ENCODE measurements around the gene LNP1. TPM values are rescaled to one million over a fixed set of nuclear protein-coding genes. Genes with fewer than 3 reads are reported as not detected.

Gene LNP1
- total RNA-seq, 1 donor = 2.9 TPM

DNA sequence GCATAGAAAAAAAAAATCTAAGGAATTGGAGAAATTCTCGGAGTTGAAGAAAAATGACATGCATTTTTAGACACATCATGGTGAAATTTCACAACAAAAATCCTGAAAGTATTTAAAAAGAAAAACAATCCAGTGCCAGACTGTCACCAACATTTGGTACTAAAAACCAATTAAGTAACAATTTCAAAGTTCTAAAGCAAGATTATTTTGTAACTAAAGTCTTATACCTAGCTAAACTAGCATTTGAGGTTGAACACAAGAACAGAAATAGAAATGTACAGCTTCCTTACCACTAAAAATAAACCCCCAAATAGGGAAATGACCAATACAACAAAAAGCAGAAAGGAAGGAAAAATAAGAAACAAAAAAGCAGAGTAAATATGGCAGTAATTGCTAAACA is 12.3 kb upstream of the LNP1 start:
- peaks cover 26% of the 10 kb centered on the region for H4K20me1 ChIP-seq (ENCODE audit: insufficient read depth, low read length)
- H3K27ac ChIP-seq (ENCODE audit: low read depth, low read length) = no peak overlapping the region
- no peak overlapping the region for H2AFZ ChIP-seq (ENCODE audit: low read length)
- no peak for DNase-seq (ENCODE audit: insufficient read length, low spot score, missing footprints)
- TF ChIP-seq, protein P1, sequence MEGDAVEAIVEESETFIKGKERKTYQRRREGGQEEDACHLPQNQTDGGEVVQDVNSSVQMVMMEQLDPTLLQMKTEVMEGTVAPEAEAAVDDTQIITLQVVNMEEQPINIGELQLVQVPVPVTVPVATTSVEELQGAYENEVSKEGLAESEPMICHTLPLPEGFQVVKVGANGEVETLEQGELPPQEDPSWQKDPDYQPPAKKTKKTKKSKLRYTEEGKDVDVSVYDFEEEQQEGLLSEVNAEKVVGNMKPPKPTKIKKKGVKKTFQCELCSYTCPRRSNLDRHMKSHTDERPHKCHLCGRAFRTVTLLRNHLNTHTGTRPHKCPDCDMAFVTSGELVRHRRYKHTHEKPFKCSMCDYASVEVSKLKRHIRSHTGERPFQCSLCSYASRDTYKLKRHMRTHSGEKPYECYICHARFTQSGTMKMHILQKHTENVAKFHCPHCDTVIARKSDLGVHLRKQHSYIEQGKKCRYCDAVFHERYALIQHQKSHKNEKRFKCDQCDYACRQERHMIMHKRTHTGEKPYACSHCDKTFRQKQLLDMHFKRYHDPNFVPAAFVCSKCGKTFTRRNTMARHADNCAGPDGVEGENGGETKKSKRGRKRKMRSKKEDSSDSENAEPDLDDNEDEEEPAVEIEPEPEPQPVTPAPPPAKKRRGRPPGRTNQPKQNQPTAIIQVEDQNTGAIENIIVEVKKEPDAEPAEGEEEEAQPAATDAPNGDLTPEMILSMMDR (IDR thresholded peaks at IDR 0.05; ENCODE audit: extremely low read depth, low read depth, low read length) = no peak
- peaks cover 87% of the 10 kb centered on the region for H3K79me2 ChIP-seq (ENCODE audit: insufficient read depth, low read length)
- H3K4me2 ChIP-seq (ENCODE audit: insufficient read depth, low read length) = no peak overlapping the region
- H3K27me3 ChIP-seq (ENCODE audit: insufficient read depth, low read length) = no peaks in the 10 kb centered on the region
- no peaks in the 10 kb centered on the region for H3K9me3 ChIP-seq (ENCODE audit: low read depth, low read length)
- H3K4me3 ChIP-seq (ENCODE audit: insufficient read depth, low read length) = no peak overlapping the region
- H3K4me1 ChIP-seq (ENCODE audit: insufficient read depth, low read length) = peaks cover 28% of the 10 kb centered on the region
- peaks cover 8% of the 10 kb centered on the region for H3K36me3 ChIP-seq (ENCODE audit: insufficient read depth, low read length)

DNA sequence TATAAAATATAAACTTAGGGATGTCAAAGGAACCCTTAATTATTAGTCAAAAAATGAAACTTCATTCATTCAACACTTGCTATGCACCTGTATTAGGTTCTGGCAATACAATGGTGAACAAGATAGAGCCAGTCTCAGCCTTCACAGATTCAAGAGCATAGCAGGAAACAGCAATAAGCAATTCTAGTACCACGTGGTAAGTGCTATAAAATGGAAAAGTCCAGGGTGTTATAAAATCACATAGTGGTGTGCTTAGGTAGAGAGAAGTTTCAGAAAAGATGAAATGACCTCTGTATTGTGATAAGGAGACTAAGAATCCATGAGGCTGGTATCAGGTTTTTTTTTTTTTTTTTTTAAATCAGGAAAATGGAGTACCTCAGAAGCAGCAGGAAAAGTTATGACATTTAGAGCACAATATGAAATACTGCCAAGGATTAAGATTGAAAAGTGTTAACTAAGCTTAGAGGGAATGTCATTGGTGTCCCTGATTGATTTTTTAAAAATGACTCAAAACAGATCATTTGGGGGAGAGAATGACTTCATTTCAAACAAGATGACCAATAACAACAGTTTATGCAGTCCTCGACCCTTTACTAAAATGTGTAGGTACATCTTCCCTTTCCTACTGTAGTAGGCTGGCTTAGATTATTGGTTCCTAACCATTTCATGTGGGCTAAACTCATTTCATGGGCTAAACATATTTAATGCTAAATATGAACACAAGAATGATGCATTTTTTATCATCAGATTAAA is 5.5 kb upstream of the LNP1 start:
- no peaks in the 10 kb centered on the region for H3K36me3 ChIP-seq (ENCODE audit: insufficient read depth, low read length)

DNA sequence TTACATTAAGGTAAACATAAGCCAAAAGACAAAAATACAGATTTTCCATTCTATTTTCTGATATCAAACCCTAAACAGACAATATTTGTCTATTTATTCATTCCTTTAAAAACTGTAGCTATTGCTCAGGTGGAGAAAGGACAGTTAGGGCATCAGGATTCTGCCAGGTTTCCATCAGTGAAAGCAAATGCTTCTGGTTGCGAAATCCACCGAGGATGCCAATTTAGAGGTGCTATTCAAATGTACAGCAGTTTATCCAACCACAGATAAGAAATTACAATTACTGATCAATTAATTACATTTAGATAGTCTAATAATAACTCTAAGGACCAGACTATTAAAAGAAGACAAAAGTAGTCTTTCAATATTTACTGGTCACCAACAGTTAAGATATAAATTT is 4.4 kb upstream of the LNP1 start:
- H3K4me2 ChIP-seq (ENCODE audit: insufficient read depth, low read length) = peak overlapping the region; percentile 24
- no peaks in the 10 kb centered on the region for H3K27me3 ChIP-seq (ENCODE audit: insufficient read depth, low read length)
- peaks cover 20% of the 10 kb centered on the region for H3K4me1 ChIP-seq (ENCODE audit: insufficient read depth, low read length)
- H3K9me3 ChIP-seq (ENCODE audit: low read depth, low read length) = no peaks in the 10 kb centered on the region
- no peak overlapping the region for H3K4me3 ChIP-seq (ENCODE audit: insufficient read depth, low read length)
- H3K36me3 ChIP-seq (ENCODE audit: insufficient read depth, low read length) = no peaks in the 10 kb centered on the region
- DNase-seq (ENCODE audit: insufficient read length, low spot score, missing footprints) = no peak
- peaks cover 41% of the 10 kb centered on the region for H4K20me1 ChIP-seq (ENCODE audit: insufficient read depth, low read length)
- H2AFZ ChIP-seq (ENCODE audit: low read length) = no peak overlapping the region
- peak overlapping the region; percentile 8 for H3K27ac ChIP-seq (ENCODE audit: low read depth, low read length)
- H3K79me2 ChIP-seq (ENCODE audit: insufficient read depth, low read length) = peaks cover 95% of the 10 kb centered on the region
- TF ChIP-seq, protein P1 (IDR thresholded peaks at IDR 0.05; ENCODE audit: extremely low read depth, low read depth, low read length) = no peak

More for the DNA sequence above, 5.5 kb upstream of the LNP1 start:
- no peaks in the 10 kb centered on the region for H3K27me3 ChIP-seq (ENCODE audit: insufficient read depth, low read length)
- TF ChIP-seq, protein P1 (IDR thresholded peaks at IDR 0.05; ENCODE audit: extremely low read depth, low read depth, low read length) = no peak
- H3K27ac ChIP-seq (ENCODE audit: low read depth, low read length) = no peak overlapping the region
- H4K20me1 ChIP-seq (ENCODE audit: insufficient read depth, low read length) = peaks cover 43% of the 10 kb centered on the region
- H2AFZ ChIP-seq (ENCODE audit: low read length) = no peak overlapping the region
- no peak overlapping the region for H3K4me3 ChIP-seq (ENCODE audit: insufficient read depth, low read length)
- peaks cover 99% of the 10 kb centered on the region for H3K79me2 ChIP-seq (ENCODE audit: insufficient read depth, low read length)
- peaks cover 15% of the 10 kb centered on the region for H3K4me1 ChIP-seq (ENCODE audit: insufficient read depth, low read length)
- no peaks in the 10 kb centered on the region for H3K9me3 ChIP-seq (ENCODE audit: low read depth, low read length)
- DNase-seq (ENCODE audit: insufficient read length, low spot score, missing footprints) = no peak
- no peak overlapping the region for H3K4me2 ChIP-seq (ENCODE audit: insufficient read depth, low read length)

DNA sequence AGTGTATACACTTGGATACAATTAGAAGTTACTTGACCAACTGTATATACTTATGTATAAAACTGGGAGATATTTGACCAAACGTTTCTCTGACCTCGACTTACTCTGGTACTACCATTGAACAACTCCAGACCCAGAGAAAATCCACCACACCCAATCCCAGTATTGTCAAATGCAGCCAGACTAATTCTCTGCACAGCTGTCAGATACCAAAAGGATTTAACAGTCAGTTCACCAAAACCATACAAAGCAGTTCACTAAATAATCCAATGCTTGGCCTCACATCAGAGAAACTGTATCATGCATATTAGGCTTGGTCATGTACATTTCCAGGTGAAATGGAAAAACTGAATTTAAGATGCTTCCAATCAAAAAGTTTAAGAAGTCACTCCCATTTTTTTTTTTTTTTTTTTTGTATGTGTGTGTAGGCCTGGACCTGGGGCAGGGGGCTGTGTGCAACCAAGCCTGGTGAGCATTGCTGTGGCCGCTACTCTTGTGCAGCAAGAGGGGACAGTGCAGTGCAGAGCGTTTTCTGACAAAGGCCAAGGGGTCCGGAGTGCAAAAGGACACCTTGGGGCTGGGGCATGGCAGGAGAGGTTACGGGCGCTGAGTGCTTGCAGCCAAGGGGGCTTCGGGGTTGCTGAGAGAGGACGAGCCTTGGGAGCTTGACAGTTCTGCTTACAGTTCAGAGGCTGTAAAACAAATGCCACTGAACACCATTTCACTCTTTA is 1.8 kb upstream of the LNP1 start:
- no peaks in the 10 kb centered on the region for H3K9me3 ChIP-seq (ENCODE audit: low read depth, low read length)
- DNase-seq (ENCODE audit: insufficient read length, low spot score, missing footprints) = no peak
- H3K36me3 ChIP-seq (ENCODE audit: insufficient read depth, low read length) = no peaks in the 10 kb centered on the region
- peaks cover 29% of the 10 kb centered on the region for H3K4me1 ChIP-seq (ENCODE audit: insufficient read depth, low read length)
- TF ChIP-seq, protein P1 (IDR thresholded peaks at IDR 0.05; ENCODE audit: extremely low read depth, low read depth, low read length) = no peak
- H3K27ac ChIP-seq (ENCODE audit: low read depth, low read length) = peak overlapping the region; percentile 100
- peak overlapping the region; percentile 100 for H3K4me2 ChIP-seq (ENCODE audit: insufficient read depth, low read length)
- H3K4me3 ChIP-seq (ENCODE audit: insufficient read depth, low read length) = peak overlapping the region; percentile 90
- peaks cover 31% of the 10 kb centered on the region for H4K20me1 ChIP-seq (ENCODE audit: insufficient read depth, low read length)
- H3K79me2 ChIP-seq (ENCODE audit: insufficient read depth, low read length) = peaks cover 91% of the 10 kb centered on the region
- no peak overlapping the region for H2AFZ ChIP-seq (ENCODE audit: low read length)
- no peaks in the 10 kb centered on the region for H3K27me3 ChIP-seq (ENCODE audit: insufficient read depth, low read length)

Measured in osteoblast (primary cell).